IMR-90 (cell line): Measurements from ENCODE around the gene ITGAX. TPM values are rescaled to one million over a fixed set of nuclear protein-coding genes. Genes with fewer than 3 reads are reported as not detected.
A peak's percentile ranks its signal among the peaks of the same experiment; 100 is the strongest.

Source experiments
- ATAC-seq: fragments of 200-7000 bp; cut with Tn5 transposase; 2 replicates; pipeline ENCODE4 v1.9.1; 2020; ENCODE audit warnings: low read depth, mild to moderate bottlenecking, moderate library complexity
- BruUV-seq: library from RNA; stranded (reverse); fragments of 400-500 nt; replicated peaks from 2 replicates; lab custom pipeline; 2021; lab: Mats Ljungman, UMichigan
- CTCF ChIA-PET: fragments of 300-600 bp; formaldehyde crosslinking; extraction: SDS; loops from one replicate; lab custom pipeline; 2021; ENCODE audit warnings: antibody characterized with exemption; lab: Yijun Ruan, JAX
- POLR2A ChIA-PET: fragments of 300-600 bp; sonication (Branson Sonifier 250); formaldehyde crosslinking; loops from one replicate; lab custom pipeline; 2022; ENCODE audit warnings: antibody characterized with exemption; ENCODE audit not compliant: unreplicated experiment; lab: Charles Lee
- DNase-seq: peaks from one replicate; pipeline ENCODE4 v3.0.0; 2013
- H2AFZ ChIP-seq: replicated peaks from 2 replicates; pipeline ENCODE3; 2013; ENCODE audit warnings: low read length, mild to moderate bottlenecking; ENCODE audit not compliant: poor library complexity
- H2AK5ac ChIP-seq: 2 replicates; pipeline ENCODE4 v1.6.1; 2013; ENCODE audit warnings: low read depth, low read length, inconsistent platforms
- H2AK9ac ChIP-seq: replicated peaks from 2 replicates; pipeline ENCODE3; 2013; ENCODE audit warnings: mild to moderate bottlenecking, low read depth, low read length, moderate library complexity; ENCODE audit not compliant: poor library complexity
- H2BK120ac ChIP-seq: 2 replicates; pipeline ENCODE4 v1.6.1; 2013; ENCODE audit warnings: low read depth, low read length, inconsistent platforms
- H2BK15ac ChIP-seq: 3 replicates; pipeline ENCODE4 v1.6.1; 2013; ENCODE audit warnings: low read depth, low read length, inconsistent platforms
- H2BK20ac ChIP-seq: 2 replicates; pipeline ENCODE4 v1.6.1; 2013; ENCODE audit warnings: low read depth, mild to moderate bottlenecking, inconsistent platforms, low read length, moderate library complexity
- H2BK5ac ChIP-seq: 2 replicates; pipeline ENCODE4 v1.6.1; 2013; ENCODE audit warnings: mild to moderate bottlenecking, low read depth, low read length, inconsistent platforms; ENCODE audit not compliant: poor library complexity, severe bottlenecking
- H3K14ac ChIP-seq: replicated peaks from 2 replicates; pipeline ENCODE4 v1.6.1; 2013; ENCODE audit warnings: low read depth, low read length, inconsistent platforms
- H3K18ac ChIP-seq: 2 replicates; pipeline ENCODE4 v1.6.1; 2013; ENCODE audit warnings: low read depth, low read length, control low read depth
- H3K23ac ChIP-seq: 2 replicates; pipeline ENCODE4 v1.6.1; 2013; ENCODE audit warnings: low read depth, low read length, inconsistent platforms
- H3K27ac ChIP-seq: 2 replicates; pipeline ENCODE4 v1.5.1; 2013; ENCODE audit warnings: mild to moderate bottlenecking, control low read depth, low read length; ENCODE audit not compliant: insufficient read depth
- H3K27me3 ChIP-seq: 2 replicates; pipeline ENCODE4 v1.6.1; 2013; ENCODE audit warnings: low read length; ENCODE audit not compliant: control insufficient read depth, insufficient read depth
- H3K36me3 ChIP-seq: 2 replicates; pipeline ENCODE4 v1.6.1; 2013; ENCODE audit warnings: low read length, mixed read lengths; ENCODE audit not compliant: control insufficient read depth, insufficient read depth
- H3K4ac ChIP-seq: 2 replicates; pipeline ENCODE4 v1.6.1; 2013; ENCODE audit warnings: low read depth, low read length, inconsistent platforms
- H3K4me1 ChIP-seq: 2 replicates; pipeline ENCODE4 v1.6.1; 2013; ENCODE audit warnings: low read length, mixed read lengths; ENCODE audit not compliant: control insufficient read depth, insufficient read depth
- H3K4me2 ChIP-seq: 2 replicates; pipeline ENCODE4 v1.6.1; 2013; ENCODE audit warnings: low read depth, mild to moderate bottlenecking, control low read depth, low read length, moderate library complexity
- H3K4me3 ChIP-seq: 2 replicates; pipeline ENCODE4 v1.5.1; 2013; ENCODE audit warnings: low read depth, mild to moderate bottlenecking, control low read depth, low read length, moderate library complexity; ENCODE audit not compliant: insufficient read depth
- H3K56ac ChIP-seq: 2 replicates; pipeline ENCODE4 v1.6.1; 2013; ENCODE audit warnings: low read length, inconsistent platforms; ENCODE audit not compliant: insufficient read depth; ENCODE audit errors: extremely low read depth
- H3K79me1 ChIP-seq, 2 experiments: 2 replicates each; pipeline ENCODE4 v1.6.1; 2013; ENCODE audit warnings: low read length in 2 of 2, inconsistent platforms in 1 of 2, low read depth in 1 of 2
- H3K9ac ChIP-seq: 2 replicates; pipeline ENCODE4 v1.6.1; 2013; ENCODE audit warnings: low read depth, low read length, control low read depth
- H3K9me1 ChIP-seq: 2 replicates; pipeline ENCODE4 v1.6.1; 2013; ENCODE audit warnings: low read length, inconsistent platforms; ENCODE audit not compliant: insufficient read depth
- H3K9me3 ChIP-seq: 2 replicates; pipeline ENCODE4 v1.6.1; 2013; ENCODE audit warnings: low read length; ENCODE audit not compliant: control insufficient read depth, insufficient read depth
- H4K20me1 ChIP-seq: 2 replicates; pipeline ENCODE4 v1.6.1; 2013; ENCODE audit warnings: low read length, inconsistent platforms; ENCODE audit not compliant: insufficient read depth
- H4K5ac ChIP-seq: 2 replicates; pipeline ENCODE4 v1.6.1; 2013; ENCODE audit warnings: mild to moderate bottlenecking, low read depth, low read length, control low read depth
- H4K8ac ChIP-seq, 2 experiments: 2 replicates each; pipeline ENCODE4 v1.6.1; 2013; ENCODE audit warnings: low read depth in 2 of 2, low read length in 2 of 2, control low read depth in 1 of 2, inconsistent platforms in 1 of 2
- H4K91ac ChIP-seq: 2 replicates; pipeline ENCODE4 v1.6.1; 2013; ENCODE audit warnings: low read depth, low read length, inconsistent platforms; ENCODE audit not compliant: insufficient read depth
- BHLHE40 ChIP-seq: fragments of 150-350 bp; IDR thresholded peaks from 2 replicates; pipeline ENCODE4 v1.6.1; 2016; ENCODE audit warnings: mild to moderate bottlenecking, low read depth, low read length
- CEBPB ChIP-seq: IDR thresholded peaks from 2 replicates; pipeline ENCODE4 v1.6.1; 2012; ENCODE audit warnings: low read depth, low read length, improper control_type of control experiment
- MAZ ChIP-seq: IDR thresholded peaks from 2 replicates; pipeline ENCODE4 v1.6.1; 2012; ENCODE audit warnings: low read depth, mild to moderate bottlenecking, low read length, improper control_type of control experiment, moderate library complexity, borderline replicate concordance
- NFE2L2 ChIP-seq: fragments of 150-350 bp; IDR thresholded peaks from 2 replicates; pipeline ENCODE4 v1.6.1; 2016; ENCODE audit warnings: low read depth, mild to moderate bottlenecking, low read length
- RFX5 ChIP-seq: IDR thresholded peaks from 2 replicates; pipeline ENCODE4 v1.8.0; 2012; ENCODE audit warnings: low read depth, mild to moderate bottlenecking, low read length, moderate library complexity
- WGBS, 2 experiments: methylation state at CpG; one replicate each; pipeline versions ENCODE4 v1.1.5 to v1.1.7; 2013; ENCODE audit warnings: missing lambda C conversion rate in 2 of 2; ENCODE audit not compliant: insufficient read length in 1 of 2; ENCODE audit errors: extremely low coverage in 2 of 2; 5-methylcytosine and 5-hydroxymethylcytosine counted together
- dilution Hi-C: fragments of 300-500 bp; cut with HindIII; formaldehyde crosslinking; loops from one replicate; pipeline ENCODE4 v1.14.3; 2018; ENCODE audit warnings: low sequenced_read_pairs; ENCODE audit not compliant: unreplicated experiment
- in situ Hi-C: fragments of 300-500 bp; cut with MboI; formaldehyde crosslinking; loops from 3 replicates; pipeline ENCODE4 v1.14.3; 2019; ENCODE audit warnings: low sequenced_read_pairs, inconsistent platforms, mixed read lengths
- intact Hi-C: fragments of 100-400 bp; cut with micrococcal nuclease; formaldehyde crosslinking; loops from 2 replicates; pipeline ENCODE4 v1.10.0; 2022
- polyA plus RNA-seq, 3 experiments: library from polyadenylated mRNA; depleted of rRNA; stranded (reverse); fragments of >200 nt; gene quantifications; 2 replicates each; pipeline ENCODE4 v1.2.3, GENCODE V29; 2012; ENCODE audit warnings: low replicate concordance in 1 of 3
- total RNA-seq: library from RNA; depleted of rRNA; stranded (reverse); fragments of >200 nt; gene quantifications from 2 replicates; pipeline ENCODE4 v1.2.3, GENCODE V29; 2012

The ITGAX gene
- total and polyA plus RNA-seq, 2 of the 4 experiments (the other 2 are of a cell fraction) = 0.09 to 0.18 TPM

- no peak for DNase-seq
Measured at GRCh38 chr16:31351942-31352325, 3.0 kb upstream of the ITGAX start.

More at GRCh38 chr16:31351942-31352325, 3.0 kb upstream of the ITGAX start:
- POLR2A ChIA-PET = no interaction called here
- Histone ChIP-seq H2AK9ac (no peak overlapping the region), H2BK20ac (no peak overlapping the region), H3K18ac (no peak overlapping the region), H3K27ac (no peak overlapping the region), H2BK15ac (no peak overlapping the region), H3K4me3 (no peak overlapping the region), H4K5ac (no peak overlapping the region), H3K4me1 (no peaks in the 10 kb centered on the region), H3K9me3 (no peaks in the 10 kb centered on the region), H3K23ac (no peak overlapping the region), H2BK5ac (no peak overlapping the region), H3K36me3 (no peaks in the 10 kb centered on the region), H2AK5ac (no peak overlapping the region), H2BK120ac (no peak overlapping the region), H4K8ac (no peak overlapping the region), H3K56ac (no peak overlapping the region), H2AFZ (peak overlapping the region; percentile 43), H3K79me1 (no peaks in the 10 kb centered on the region), H4K20me1 (no peaks in the 10 kb centered on the region), H3K14ac (no peak overlapping the region), H3K27me3 (no peaks in the 10 kb centered on the region), H3K4ac (no peak overlapping the region), H3K4me2 (no peak overlapping the region), H3K9ac (no peak overlapping the region), H3K9me1 (no peaks in the 10 kb centered on the region), H4K91ac (no peak overlapping the region)
- CTCF ChIA-PET = no interaction called here
- no peak for ATAC-seq
- intact Hi-C loops (no loop called here), in situ Hi-C loops (no loop called here), dilution Hi-C loops (no loop called here)
- TF ChIP-seq BHLHE40 (no peak), CEBPB (no peak), MAZ (no peak), RFX5 (no peak), NFE2L2 (no peak)
- 38% methylated on average over 2 of the region's 6 CpGs; no CpG with 5 or more reads in 1 of the 2 experiments for WGBS, 2 experiments
- BruUV-seq = no TSS peak
